Stimulated activated CD4-positive, alpha-beta T cell treated with anti-CD3 and anti-CD28 coated beads, Interleukin-1b, Interleukin-23, amount 100 ng/mL, for 24 hours (primary cell): ENCODE measurements around the gene LRRC38.

Source experiments
- DNase-seq, 4 experiments: peaks; one replicate each; pipeline ENCODE4 v3.0.0-alpha.2; 2020; ENCODE audit warnings: low read depth in 4 of 4, low spot score in 1 of 4

LRRC38 gene

GRCh38 chr1:13517193-13517812 is 3.5 kb upstream of the LRRC38 start:
- DNase-seq: no peak

GRCh38 chr1:13516606-13517005 is 2.8 kb upstream of the LRRC38 start:
- DNase-seq: no peak

GRCh38 chr1:13514821-13515220 is 1.0 kb upstream of the LRRC38 start:
- DNase-seq: no peak

- DNase-seq: no peak
Observed at GRCh38 chr1:13513063-13513894, 524 bp downstream of the LRRC38 start.

GRCh38 chr1:13512472-13512871 is 1.3 kb downstream of the LRRC38 start:
- no peak for DNase-seq

GRCh38 chr1:13510499-13510898 is 3.3 kb downstream of the LRRC38 start:
- no peak for DNase-seq

- DNase-seq: no peak
Observed at GRCh38 chr1:13507075-13507474, 6.7 kb downstream of the LRRC38 start.

GRCh38 chr1:13505020-13505419 is 8.8 kb downstream of the LRRC38 start:
- DNase-seq: no peak

- DNase-seq: no peak
Observed at GRCh38 chr1:13500806-13501205, 13.0 kb downstream of the LRRC38 start.

- no peak for DNase-seq
Observed at GRCh38 chr1:13499422-13499821, 14.4 kb downstream of the LRRC38 start.

GRCh38 chr1:13498553-13498952 is 15.2 kb downstream of the LRRC38 start:
- no peak for DNase-seq

- DNase-seq: no peak
Observed at GRCh38 chr1:13495186-13495585, 18.6 kb downstream of the LRRC38 start.

GRCh38 chr1:13494712-13495111 is 19.1 kb downstream of the LRRC38 start:
- DNase-seq: no peak

GRCh38 chr1:13494025-13494424 is 19.8 kb downstream of the LRRC38 start:
- DNase-seq: no peak

GRCh38 chr1:13492711-13493110 is 21.1 kb downstream of the LRRC38 start:
- DNase-seq: no peak

GRCh38 chr1:13487957-13488356 is 25.8 kb downstream of the LRRC38 start:
- no peak for DNase-seq

GRCh38 chr1:13487143-13487868 is 26.5 kb downstream of the LRRC38 start:
- no peak for DNase-seq

GRCh38 chr1:13483946-13484345 is 29.9 kb downstream of the LRRC38 start:
- no peak for DNase-seq

GRCh38 chr1:13482600-13482999 is 31.2 kb downstream of the LRRC38 start:
- DNase-seq: no peak

- DNase-seq: no peak
Observed at GRCh38 chr1:13479171-13479856, 34.5 kb downstream of the LRRC38 start.

GRCh38 chr1:13478692-13479091 is 35.1 kb downstream of the LRRC38 start:
- DNase-seq: no peak
